Thyroid gland (tissue), 4 donors: ENCODE measurements around the gene GUCY1A1.

Experiments used
- CTCF ChIP-seq, 6 experiments: fragments of 200-600 bp in 3 of 6; fragments of 450-650 bp in 3 of 6; sonication (generic) in 3 of 6; IDR thresholded peaks; one replicate each; pipeline ENCODE4 v1.5.1; 2016 to 2019; ENCODE audit warnings: antibody characterized with exemption in 6 of 6, mild to moderate bottlenecking in 2 of 6, inconsistent platforms in 1 of 6, moderate library complexity in 1 of 6
- POLR2A ChIP-seq, 2 donors: fragments of 450-650 bp; IDR thresholded peaks; one replicate each; pipeline ENCODE4 v1.6.1; 2017; ENCODE audit warnings: antibody characterized with exemption in 2 of 2, mild to moderate bottlenecking in 2 of 2, moderate library complexity in 1 of 2

- no peak for TF ChIP-seq CTCF (IDR thresholded peaks at IDR 0.05)
- TF ChIP-seq POLR2A (IDR thresholded peaks at IDR 0.05): no peak
These were observed 106.0 kb downstream of the GUCY1A1 start for GRCh38 chr4:155772459-155773195.
